ENCODE measurements around the gene RPTOR.

GRCh38 chr17:80888276-80889160 is 343.9 kb downstream of the RPTOR start:
- TF ChIP-seq GATA3 (IDR thresholded peaks at IDR 0.05; ENCODE audit: low read depth, low read length) (no peak), GATA2 (IDR thresholded peaks at IDR 0.05; ENCODE audit: low read depth, low read length) (no peak)
